Testis (tissue), 3 donors: Measurements from ENCODE around the gene PRELID1. TPM values are rescaled to one million over a fixed set of nuclear protein-coding genes. Genes with fewer than 3 reads are reported as not detected.

Experiments
- DNase-seq: peaks from one replicate; pipeline ENCODE4 v3.0.0-alpha.2; 2019
- H3K27ac ChIP-seq, 2 donors: fragments of 200-600 bp; sonication (generic); one replicate each; pipeline ENCODE4 v1.5.1; 2019
- H3K27me3 ChIP-seq: fragments of 200-600 bp; sonication (generic); one replicate; pipeline ENCODE4 v1.5.1; 2019
- H3K36me3 ChIP-seq: fragments of 200-600 bp; sonication (generic); one replicate; pipeline ENCODE4 v1.5.1; 2017; ENCODE audit warnings: low read depth; ENCODE audit errors: missing control alignments
- H3K4me1 ChIP-seq: fragments of 200-600 bp; sonication (generic); one replicate; pipeline ENCODE4 v1.5.1; 2019
- H3K4me3 ChIP-seq, 2 donors: fragments of 200-600 bp; sonication (generic); one replicate each; pipeline ENCODE4 v1.5.1; 2017 to 2019
- H3K9me3 ChIP-seq: fragments of 200-600 bp; sonication (generic); one replicate; pipeline ENCODE4 v1.5.1; 2017
- POLR2A ChIP-seq: fragments of 450-650 bp; IDR thresholded peaks from one replicate; pipeline ENCODE4 v1.6.1; 2017; ENCODE audit warnings: antibody characterized with exemption, mild to moderate bottlenecking, moderate library complexity
- WGBS, 2 donors: methylation state at CpG; one replicate each; pipeline ENCODE4 v1.1.5; 2018; 5-methylcytosine and 5-hydroxymethylcytosine counted together
- intact Hi-C: fragments of 100-400 bp; cut with DNase I; formaldehyde crosslinking; loops from one replicate; pipeline ENCODE4 v1.15.1; 2023; ENCODE audit warnings: low total_unique reads
- polyA plus RNA-seq: library from polyadenylated mRNA; stranded (reverse); fragments of 350-450 nt; fragmentation: Illumina TruSeq; extraction: RNeasy Lipid Tissue Mini Kit (QIAGEN cat#74804); gene quantifications from one replicate; pipeline ENCODE4 v1.2.3, GENCODE V29; 2014; ENCODE audit warnings: low read depth, low replicate concordance; ENCODE audit not compliant: insufficient read depth
- total RNA-seq, 2 donors: library from RNA; depleted of rRNA; stranded (reverse); fragments of >200 nt; gene quantifications; one replicate each; pipeline ENCODE4 v1.2.3, GENCODE V29; 2016
- TF ChIP-seq, protein P1 (sequence below), 3 experiments: fragments of 450-650 bp in 2 of 3; fragments of 200-600 bp in 1 of 3; sonication (generic) in 1 of 3; IDR thresholded peaks; one replicate each; pipeline ENCODE4 v1.5.1; 2016 to 2019; ENCODE audit warnings: antibody characterized with exemption in 3 of 3, mild to moderate bottlenecking in 2 of 3, moderate library complexity in 1 of 3

Gene PRELID1
- total and polyA plus RNA-seq, 3 donors from 2014 or later = 65.7 to 83.4 (median 78.3) TPM

DNA sequence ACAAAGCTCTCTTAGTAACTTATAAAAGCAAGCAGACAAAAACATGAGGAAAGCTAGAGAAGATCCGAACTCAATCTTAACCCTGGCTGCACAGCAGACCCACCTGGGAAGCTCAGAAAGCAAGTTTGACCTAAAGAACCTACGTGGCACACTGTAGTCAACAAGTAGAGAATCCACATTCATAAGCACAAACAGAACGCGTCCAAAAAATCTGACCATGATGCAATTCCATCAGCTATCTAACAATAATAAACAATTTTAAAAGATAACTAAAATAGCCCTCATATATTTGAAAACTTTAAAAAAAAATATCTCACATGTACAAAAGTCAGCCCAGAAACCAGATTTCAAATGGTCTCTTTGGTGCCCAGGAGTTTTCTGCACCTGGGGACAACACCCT lies 43.2 kb downstream of the PRELID1 start:
- peaks cover 16% of the 10 kb centered on the region for H3K4me1 ChIP-seq
- no peaks in the 10 kb centered on the region for H3K36me3 ChIP-seq

DNA sequence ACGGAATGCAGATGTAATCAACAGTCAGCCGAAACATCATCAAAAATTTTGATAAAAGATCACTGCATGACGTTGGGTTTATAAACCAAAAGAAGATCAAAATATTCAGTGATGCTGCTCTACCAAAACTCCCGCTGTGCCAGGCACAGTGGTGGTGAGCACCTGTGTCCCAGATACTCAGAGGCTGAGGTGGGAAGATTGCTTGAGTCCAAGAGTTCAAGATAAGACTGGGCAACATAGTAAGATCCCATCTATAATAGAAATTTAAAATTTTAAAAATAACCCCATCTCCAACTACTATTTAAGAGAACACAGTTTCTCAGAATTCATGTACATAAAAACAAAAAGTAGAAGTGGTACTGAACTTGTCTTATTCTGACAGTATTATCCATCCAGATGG lies 44.1 kb downstream of the PRELID1 start:
- H3K4me1 ChIP-seq = peaks cover 16% of the 10 kb centered on the region
- H3K36me3 ChIP-seq = no peaks in the 10 kb centered on the region
- H3K27ac ChIP-seq = no peak overlapping the region
- no peaks in the 10 kb centered on the region for H3K9me3 ChIP-seq
- 90 to 91% methylated on average over 4 of the region's 4 CpGs for WGBS, 2 donors
- no peak for TF ChIP-seq POLR2A
- TF ChIP-seq, protein P1, sequence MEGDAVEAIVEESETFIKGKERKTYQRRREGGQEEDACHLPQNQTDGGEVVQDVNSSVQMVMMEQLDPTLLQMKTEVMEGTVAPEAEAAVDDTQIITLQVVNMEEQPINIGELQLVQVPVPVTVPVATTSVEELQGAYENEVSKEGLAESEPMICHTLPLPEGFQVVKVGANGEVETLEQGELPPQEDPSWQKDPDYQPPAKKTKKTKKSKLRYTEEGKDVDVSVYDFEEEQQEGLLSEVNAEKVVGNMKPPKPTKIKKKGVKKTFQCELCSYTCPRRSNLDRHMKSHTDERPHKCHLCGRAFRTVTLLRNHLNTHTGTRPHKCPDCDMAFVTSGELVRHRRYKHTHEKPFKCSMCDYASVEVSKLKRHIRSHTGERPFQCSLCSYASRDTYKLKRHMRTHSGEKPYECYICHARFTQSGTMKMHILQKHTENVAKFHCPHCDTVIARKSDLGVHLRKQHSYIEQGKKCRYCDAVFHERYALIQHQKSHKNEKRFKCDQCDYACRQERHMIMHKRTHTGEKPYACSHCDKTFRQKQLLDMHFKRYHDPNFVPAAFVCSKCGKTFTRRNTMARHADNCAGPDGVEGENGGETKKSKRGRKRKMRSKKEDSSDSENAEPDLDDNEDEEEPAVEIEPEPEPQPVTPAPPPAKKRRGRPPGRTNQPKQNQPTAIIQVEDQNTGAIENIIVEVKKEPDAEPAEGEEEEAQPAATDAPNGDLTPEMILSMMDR (IDR thresholded peaks at IDR 0.05) = no peak
- intact Hi-C loops = no loop called here
- H3K4me3 ChIP-seq = no peak overlapping the region
- no peak for DNase-seq
- H3K27me3 ChIP-seq = no peaks in the 10 kb centered on the region

More for the DNA sequence above, 43.2 kb downstream of the PRELID1 start:
- no peak for DNase-seq
- 76 to 87% methylated on average over 4 of the region's 4 CpGs for WGBS, 2 donors
- no peaks in the 10 kb centered on the region for H3K9me3 ChIP-seq
- intact Hi-C loops = no loop called here
- TF ChIP-seq, protein P1 (IDR thresholded peaks at IDR 0.05) = no peak
- no peak for TF ChIP-seq POLR2A
- no peaks in the 10 kb centered on the region for H3K27me3 ChIP-seq
- H3K27ac ChIP-seq = no peak overlapping the region
- H3K4me3 ChIP-seq = no peak overlapping the region

DNA sequence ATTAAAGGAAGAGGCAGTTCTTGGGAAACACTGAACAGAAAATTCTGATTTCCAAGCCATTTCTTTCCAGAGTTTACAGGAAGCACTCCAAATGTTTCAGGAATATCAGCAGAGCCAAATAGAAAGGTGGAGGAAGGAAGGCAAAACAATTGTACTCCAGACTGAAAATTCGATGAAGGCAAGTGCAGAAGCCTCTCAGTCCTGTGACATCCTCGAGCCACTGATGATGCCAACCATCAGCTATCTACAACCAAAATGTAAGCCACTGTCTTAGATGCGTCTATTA lies 45.7 kb downstream of the PRELID1 start:
- Histone ChIP-seq H3K9me3 (no peaks in the 10 kb centered on the region), H3K36me3 (no peaks in the 10 kb centered on the region), H3K4me3 (no peak overlapping the region), H3K27me3 (no peaks in the 10 kb centered on the region), H3K27ac (no peak overlapping the region), H3K4me1 (peaks cover 16% of the 10 kb centered on the region)
- 64 to 70% methylated on average over 3 of the region's 3 CpGs for WGBS, 2 donors
- TF ChIP-seq, protein P1 (IDR thresholded peaks at IDR 0.05) = no peak
- no peak for TF ChIP-seq POLR2A
- DNase-seq = no peak
- intact Hi-C loops = no loop called here

DNA sequence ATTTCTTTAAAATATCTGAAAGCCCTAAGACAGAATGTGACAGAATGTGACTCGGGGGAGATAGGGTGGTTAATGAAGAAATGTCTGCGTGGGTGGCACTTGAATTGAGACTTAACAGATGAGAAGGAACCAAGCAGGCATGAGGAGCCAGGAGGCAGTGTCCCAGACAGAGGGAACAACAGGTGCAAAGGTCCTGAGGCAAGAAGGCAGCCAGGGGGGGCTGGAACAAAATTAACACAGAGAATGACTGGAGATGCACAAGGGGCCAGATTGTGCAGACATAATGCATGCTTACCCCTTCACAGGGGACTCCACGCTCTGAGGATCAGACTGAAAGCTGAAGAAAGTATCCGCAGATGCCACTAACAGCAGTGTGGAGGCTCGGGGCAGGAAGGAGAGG lies 46.2 kb downstream of the PRELID1 start:
- no peaks in the 10 kb centered on the region for H3K36me3 ChIP-seq
- H3K9me3 ChIP-seq = no peaks in the 10 kb centered on the region
- H3K4me3 ChIP-seq = no peak overlapping the region
- H3K4me1 ChIP-seq = peaks cover 16% of the 10 kb centered on the region
- DNase-seq = no peak
- TF ChIP-seq, protein P1 (IDR thresholded peaks at IDR 0.05) = no peak
- TF ChIP-seq POLR2A = no peak
- intact Hi-C loops = no loop called here
- 63 to 77% methylated on average over 5 of the region's 5 CpGs for WGBS, 2 donors
- no peaks in the 10 kb centered on the region for H3K27me3 ChIP-seq
- no peak overlapping the region for H3K27ac ChIP-seq

DNA sequence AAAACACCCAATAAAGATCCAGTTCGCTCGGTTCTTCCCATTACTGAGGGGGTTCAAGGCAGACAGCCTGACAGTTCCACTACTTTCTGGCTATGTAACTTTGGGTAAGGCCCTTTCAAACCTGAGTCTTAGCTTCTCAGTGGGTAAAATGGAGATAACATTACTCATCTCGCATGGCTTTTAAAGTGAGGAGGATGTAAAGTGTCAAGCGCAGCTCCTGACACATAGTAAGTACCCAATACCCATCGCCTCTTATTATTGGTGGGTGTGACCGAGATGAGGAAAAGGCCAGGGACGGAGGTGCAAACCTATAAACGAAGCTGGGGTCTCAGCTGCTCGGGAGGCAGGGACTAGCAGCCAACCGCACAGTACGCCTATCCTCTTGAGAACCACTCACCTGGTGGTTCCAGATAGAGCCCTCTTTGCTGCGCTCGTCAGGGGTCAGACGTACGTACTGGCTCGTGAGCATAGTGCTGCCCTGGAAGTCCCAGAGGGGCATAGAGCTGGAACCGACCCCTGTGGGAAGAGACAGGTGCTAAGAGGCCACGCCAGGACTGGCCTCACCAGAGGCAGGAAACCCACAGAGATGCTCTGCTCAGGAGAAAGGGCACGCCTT lies 47.3 kb downstream of the PRELID1 start:
- Histone ChIP-seq H3K36me3 (no peaks in the 10 kb centered on the region), H3K4me1 (peaks cover 16% of the 10 kb centered on the region), H3K9me3 (no peaks in the 10 kb centered on the region), H3K27ac (peak overlapping the region; percentile 85 to 93), H3K4me3 (peak overlapping the region; percentile 70 to 86), H3K27me3 (no peaks in the 10 kb centered on the region)
- 9 to 14% methylated on average over 19 of the region's 19 CpGs for WGBS, 2 donors
- intact Hi-C loops = no loop called here
- TF ChIP-seq POLR2A = no peak
- TF ChIP-seq, protein P1 (IDR thresholded peaks at IDR 0.05) = no peak
- no peak for DNase-seq
